ENCODE data around the gene PIKFYVE. TPM values are rescaled to one million over a fixed set of nuclear protein-coding genes. Genes with fewer than 3 reads are reported as not detected.

PIKFYVE gene
- total RNA-seq, 4 donors from 2014 or later = 35.2 to 51.3 (median 41.7) TPM

DNA sequence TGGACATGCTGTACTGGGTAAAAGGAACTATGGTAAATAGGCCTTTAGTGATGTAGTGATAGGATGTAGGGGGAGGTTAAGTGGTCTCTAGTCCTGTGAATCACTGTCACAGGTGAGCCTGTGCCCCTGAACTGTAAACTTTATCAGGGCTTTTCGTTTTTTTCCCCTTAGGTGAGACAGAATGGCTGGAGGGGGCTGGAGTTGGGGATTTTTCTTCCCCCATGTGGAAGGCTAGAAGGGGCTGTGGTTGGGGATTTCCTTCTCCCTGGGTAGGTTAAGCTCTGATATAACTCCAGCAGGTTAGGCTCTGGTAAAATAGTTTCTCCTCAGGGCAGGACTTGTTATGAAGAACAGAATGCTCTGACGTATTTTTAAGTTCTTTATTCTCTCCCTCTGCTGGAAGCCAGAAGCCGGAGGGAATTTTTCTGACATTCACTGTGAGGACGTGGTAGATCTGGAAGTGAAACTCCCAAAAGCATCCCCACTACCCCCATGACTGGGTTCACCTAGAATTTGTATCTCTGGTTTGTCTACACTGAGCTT, 28.5 kb downstream of the PIKFYVE start:
- H3K4me1 ChIP-seq = no peaks in the 10 kb centered on the region
- no peak for TF ChIP-seq POLR2A (IDR thresholded peaks at IDR 0.05)
- intact Hi-C loops (cut with DNase I) = no loop called here
- no peaks in the 10 kb centered on the region for H3K9me3 ChIP-seq
- no peak for DNase-seq
- H3K36me3 ChIP-seq = peaks cover 14 to 16% of the 10 kb centered on the region in 2 donors
- H3K4me3 ChIP-seq (replicated peaks in 1 of 3) = no peak overlapping the region
- 89% methylated on average over 4 of the region's 4 CpGs for WGBS, 2 donors
- no peak overlapping the region for H3K27ac ChIP-seq
- no peaks in the 10 kb centered on the region for H3K27me3 ChIP-seq

DNA sequence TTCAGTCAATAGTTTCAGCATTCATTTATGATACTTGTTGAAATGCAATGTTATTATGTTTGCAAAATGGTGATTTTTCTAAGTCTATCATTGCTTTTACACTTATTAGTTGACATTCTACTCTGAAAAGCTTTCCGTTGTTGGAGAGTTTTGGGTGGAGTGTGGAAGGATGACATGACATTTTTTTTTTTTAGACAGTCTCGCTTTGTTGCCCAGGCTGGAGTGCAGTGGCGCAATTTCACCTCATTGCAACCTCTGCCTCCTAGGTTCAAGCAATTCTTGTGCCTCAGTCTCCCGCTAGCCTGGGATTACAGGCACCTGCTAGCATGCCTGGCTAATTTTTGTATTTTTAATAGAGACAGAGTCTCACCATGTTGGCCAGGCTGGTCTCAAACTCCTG, 29.8 kb downstream of the PIKFYVE start:
- TF ChIP-seq POLR2A (IDR thresholded peaks at IDR 0.05) (no peak), CTCF (IDR thresholded peaks at IDR 0.05) (no peak)
- no peak for DNase-seq
- no peaks in the 10 kb centered on the region for H3K27me3 ChIP-seq
- no peak overlapping the region for H3K27ac ChIP-seq
- no peak overlapping the region for H3K4me3 ChIP-seq (replicated peaks in 1 of 3)
- no peaks in the 10 kb centered on the region for H3K9me3 ChIP-seq
- intact Hi-C loops (cut with DNase I) = no loop called here
- 94 to 98% methylated on average over 4 of the region's 4 CpGs for WGBS, 2 donors
- H3K4me1 ChIP-seq = no peaks in the 10 kb centered on the region
- peaks cover 9 to 10% of the 10 kb centered on the region in 2 donors for H3K36me3 ChIP-seq

- intact Hi-C loops (cut with DNase I) = no loop called here
- WGBS, 2 donors = 94 to 98% methylated on average over 2 of the region's 2 CpGs
- no peaks in the 10 kb centered on the region for H3K9me3 ChIP-seq
These were observed 30.6 kb downstream of the PIKFYVE start for GRCh38 chr2:208296610-208297009.

DNA sequence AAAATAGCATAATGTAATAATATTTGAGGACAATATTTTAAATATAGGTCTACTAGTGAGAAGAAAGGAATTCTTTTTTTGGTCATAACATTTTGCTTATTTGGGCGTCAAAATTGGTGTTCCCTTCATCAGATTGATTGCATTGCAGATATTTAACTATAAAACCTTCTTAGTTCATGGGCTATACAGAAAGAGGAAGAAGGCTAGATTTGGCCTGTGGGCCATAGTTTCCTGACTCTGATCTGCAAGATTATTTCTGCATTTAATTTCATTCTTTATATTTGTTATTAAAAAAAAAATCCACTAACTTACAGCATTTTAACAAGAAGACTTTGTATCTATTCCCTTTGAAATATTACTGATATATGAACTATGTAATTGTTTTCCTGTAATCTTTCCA, 31.9 kb downstream of the PIKFYVE start:
- H3K27ac ChIP-seq = no peak overlapping the region
- peaks cover 16 to 26% of the 10 kb centered on the region in 2 donors for H3K36me3 ChIP-seq
- WGBS, 2 donors = 94% methylated on average over 1 of the region's 1 CpG
- H3K4me3 ChIP-seq (replicated peaks in 1 of 3) = no peak overlapping the region
- intact Hi-C loops (cut with DNase I) = no loop called here
- H3K4me1 ChIP-seq = no peaks in the 10 kb centered on the region
- no peak for DNase-seq
- TF ChIP-seq POLR2A (IDR thresholded peaks at IDR 0.05) = no peak
- TF ChIP-seq CTCF (IDR thresholded peaks at IDR 0.05) = no peak
- no peaks in the 10 kb centered on the region for H3K9me3 ChIP-seq
- no peaks in the 10 kb centered on the region for H3K27me3 ChIP-seq

More at GRCh38 chr2:208296610-208297009, 30.6 kb downstream of the PIKFYVE start:
- Histone ChIP-seq H3K36me3 (peaks cover 15 to 18% of the 10 kb centered on the region in 2 donors), H3K27ac (no peak overlapping the region), H3K27me3 (no peaks in the 10 kb centered on the region), H3K4me1 (no peaks in the 10 kb centered on the region), H3K4me3 (replicated peaks in 1 of 3) (no peak overlapping the region)
- no peak for DNase-seq
- TF ChIP-seq CTCF (IDR thresholded peaks at IDR 0.05) (no peak), POLR2A (IDR thresholded peaks at IDR 0.05) (no peak)

- Histone ChIP-seq H3K36me3 (peaks cover 16 to 45% of the 10 kb centered on the region in 2 donors), H3K9me3 (no peaks in the 10 kb centered on the region), H3K4me1 (no peaks in the 10 kb centered on the region), H3K27me3 (no peaks in the 10 kb centered on the region), H3K27ac (no peak overlapping the region), H3K4me3 (replicated peaks in 1 of 3) (no peak overlapping the region)
- no peak for DNase-seq
- no peak for TF ChIP-seq CTCF (IDR thresholded peaks at IDR 0.05)
- no peak for TF ChIP-seq POLR2A (IDR thresholded peaks at IDR 0.05)
- WGBS, 2 donors = 98% methylated on average over 5 of the region's 5 CpGs
- intact Hi-C loops (cut with DNase I) = no loop called here
These were observed 35.0 kb downstream of the PIKFYVE start for GRCh38 chr2:208300847-208301618.

Data from thyroid gland (tissue), 4 donors.